Skin epidermis (tissue), 12 donors: Measurements from ENCODE around the gene USP32.
"Not testable (repeated sequence)": the region's sequence is repeated elsewhere in the genome, so short reads cannot be mapped to it uniquely, and the experiment has no call there.

Experiments
- H3K27ac ChIP-seq, 21 experiments: fragments of 200-600 bp; sonication (generic) in 11 of 21; one replicate each; pipeline ENCODE4 v1.5.0; 2020; ENCODE audit warnings: mild to moderate bottlenecking in 3 of 21, inconsistent platforms in 2 of 21, moderate library complexity in 2 of 21
- H3K4me3 ChIP-seq, 7 experiments: fragments of 200-600 bp; sonication (generic) in 2 of 7; one replicate each; pipeline ENCODE4 v1.5.0; 2020; ENCODE audit warnings: inconsistent platforms in 2 of 7, mild to moderate bottlenecking in 2 of 7, moderate library complexity in 1 of 7

The USP32 gene

DNA sequence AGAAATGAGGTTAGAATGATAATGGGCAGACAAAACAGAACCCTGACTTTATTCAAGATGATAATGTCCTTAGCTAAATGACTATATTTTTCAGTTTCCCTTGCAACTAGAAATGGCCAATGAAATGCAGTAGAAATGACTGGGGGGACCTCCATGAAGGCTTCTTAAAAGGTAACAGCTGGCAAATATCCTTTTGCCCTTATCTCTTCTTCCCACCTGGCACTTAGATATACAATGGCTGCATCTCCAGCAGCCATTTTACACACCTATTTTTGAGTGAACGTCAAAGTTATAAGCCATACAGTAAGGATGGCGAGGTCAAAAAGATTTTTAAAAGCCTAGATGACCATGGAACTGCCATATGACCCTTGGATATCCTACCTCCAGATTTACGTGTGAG is 39.9 kb downstream of the USP32 start:
- Histone ChIP-seq H3K4me3 (no peak overlapping the region), H3K27ac (no peak overlapping the region)

- Histone ChIP-seq H3K4me3 (no peak overlapping the region), H3K27ac (no peak overlapping the region)
These were observed 40.8 kb downstream of the USP32 start for GRCh38 chr17:60351012-60351695.

GRCh38 chr17:60348616-60349015 is 43.3 kb downstream of the USP32 start:
- Histone ChIP-seq H3K4me3 (no peak overlapping the region), H3K27ac (no peak overlapping the region)

DNA sequence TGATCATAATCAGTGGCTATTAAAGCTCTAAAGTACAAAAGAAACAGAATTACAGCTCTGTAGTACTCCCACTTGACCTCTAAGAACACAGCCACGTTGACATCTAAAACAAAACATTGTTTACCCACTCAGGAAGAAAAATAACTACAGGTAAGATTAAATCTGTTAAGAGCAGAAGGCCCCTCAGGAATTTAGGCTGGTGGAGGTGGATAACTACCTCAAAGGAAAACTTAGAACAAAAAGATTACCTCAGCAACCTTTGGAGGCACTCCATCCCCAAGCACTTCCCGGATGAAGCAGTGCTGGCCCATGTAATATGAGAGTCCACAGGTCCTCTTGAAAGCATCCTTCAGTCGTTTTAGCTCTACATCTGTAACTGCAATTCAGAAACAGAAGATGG is 46.7 kb downstream of the USP32 start:
- H3K27ac ChIP-seq: no peak overlapping the region
- H3K4me3 ChIP-seq: no peak overlapping the region

DNA sequence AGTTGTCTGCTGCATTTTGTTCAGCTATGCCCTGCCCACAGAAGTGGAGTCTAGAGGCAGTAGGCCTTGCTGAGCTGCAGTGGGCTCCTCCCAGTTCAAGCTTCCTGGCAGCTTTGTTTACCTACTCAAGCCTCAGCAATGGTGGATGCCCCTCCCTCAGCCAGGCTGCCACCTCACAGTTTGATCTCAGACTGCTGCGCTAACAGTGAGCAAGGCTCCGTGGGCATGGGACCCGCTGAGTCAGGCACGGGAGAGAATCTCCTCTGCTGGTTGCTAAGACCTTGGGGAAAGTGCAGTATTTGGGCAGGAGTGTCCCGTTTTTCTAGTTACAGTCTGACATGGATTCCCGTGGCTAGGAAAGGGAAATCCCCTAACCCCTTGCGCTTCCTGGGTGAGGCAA is 49.4 kb downstream of the USP32 start:
- Histone ChIP-seq H3K4me3 (peak overlapping the region in 1 of 7 experiments; percentile 2), H3K27ac (peak overlapping the region in 7 of 21 experiments; percentile 21 to 67 (median 50))

- H3K4me3 ChIP-seq: no peak overlapping the region
- no peak overlapping the region for H3K27ac ChIP-seq
These were observed 56.6 kb downstream of the USP32 start for GRCh38 chr17:60335289-60335688.

GRCh38 chr17:60333628-60334031 is 58.3 kb downstream of the USP32 start:
- Histone ChIP-seq H3K4me3 (no peak overlapping the region), H3K27ac (peak overlapping the region in 2 of 21 experiments; percentile 6 to 49)

DNA sequence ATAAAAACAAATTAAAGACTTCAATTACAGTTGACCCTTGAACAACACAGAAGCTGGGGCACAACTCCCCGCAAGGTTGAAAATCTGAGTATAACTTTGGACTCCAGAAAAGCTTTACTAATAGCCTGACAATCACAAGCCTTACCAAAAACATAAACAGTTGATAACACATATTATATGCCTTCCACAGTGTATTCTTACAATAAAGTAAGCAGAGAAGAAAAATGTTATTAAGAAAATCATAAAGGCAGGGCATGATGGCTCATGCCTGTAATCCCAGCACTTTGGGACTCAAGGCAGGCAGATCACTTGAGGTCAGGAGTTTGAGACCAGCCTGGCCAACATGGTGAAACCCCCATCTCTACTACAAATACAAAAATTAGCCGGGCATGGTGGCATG is 58.9 kb downstream of the USP32 start:
- H3K4me3 ChIP-seq: not testable (repeated sequence)
- peak overlapping the region in 2 of 21 experiments; percentile 6 to 49 for H3K27ac ChIP-seq

DNA sequence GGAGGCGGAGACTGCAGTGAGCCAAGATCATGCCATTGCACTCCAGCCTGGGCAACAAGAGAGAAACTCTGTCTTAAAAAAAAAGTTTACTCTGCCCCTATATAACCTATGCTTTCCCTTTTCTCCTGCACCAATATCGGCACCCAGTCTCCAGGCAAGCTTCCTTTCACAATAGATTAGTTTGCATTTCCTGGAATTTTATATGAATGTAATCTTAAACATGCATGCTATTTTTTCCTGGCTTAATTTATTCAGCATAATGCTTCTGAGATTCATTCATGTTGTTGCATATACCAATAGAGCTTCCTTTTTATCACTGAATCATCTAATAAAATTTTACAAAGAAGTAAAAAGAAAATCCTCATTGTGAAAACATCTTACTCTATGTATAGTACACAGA is 59.4 kb downstream of the USP32 start:
- Histone ChIP-seq H3K4me3 (no peak overlapping the region), H3K27ac (no peak overlapping the region)

DNA sequence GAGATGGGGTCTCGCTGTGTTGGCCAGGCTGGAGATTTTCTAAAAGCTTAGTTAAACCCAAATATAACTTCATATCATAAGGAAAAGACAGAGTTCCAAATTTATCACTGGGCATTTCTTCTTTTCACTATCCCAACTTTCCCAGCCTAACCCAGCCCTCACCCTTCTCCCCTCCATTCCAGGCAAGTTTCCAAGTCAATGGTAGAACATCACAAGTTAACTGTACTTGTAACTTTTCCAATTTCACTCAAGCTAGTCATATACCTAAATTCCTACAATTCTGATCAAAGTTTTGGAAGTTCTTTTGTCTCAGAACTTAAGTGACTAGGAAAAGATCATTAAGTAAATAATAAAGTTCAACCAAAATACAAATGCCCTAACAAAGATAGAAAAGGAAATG is 61.2 kb downstream of the USP32 start:
- Histone ChIP-seq H3K4me3 (no peak overlapping the region), H3K27ac (no peak overlapping the region)

GRCh38 chr17:60328679-60329078 is 63.3 kb downstream of the USP32 start:
- no peak overlapping the region for H3K27ac ChIP-seq
- no peak overlapping the region for H3K4me3 ChIP-seq

DNA sequence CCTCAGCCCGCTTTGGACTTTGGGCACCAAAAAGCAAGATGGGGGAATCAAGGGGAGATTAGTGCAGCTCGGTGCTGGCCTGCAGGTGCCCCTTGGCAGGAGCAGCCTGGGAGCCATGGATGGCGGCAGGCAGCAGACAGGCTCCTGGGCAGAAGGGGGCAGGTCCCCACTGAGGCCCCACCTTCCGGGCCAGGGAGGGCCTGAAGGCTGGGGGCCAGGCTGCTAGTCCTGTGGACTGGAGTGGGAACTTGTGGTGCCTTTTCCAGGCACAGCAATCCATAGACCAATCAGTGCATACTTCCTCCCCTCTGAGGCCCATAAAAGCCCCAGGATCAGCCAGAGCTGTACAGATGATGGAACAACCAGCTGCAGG is 64.0 kb downstream of the USP32 start:
- no peak overlapping the region for H3K4me3 ChIP-seq
- no peak overlapping the region for H3K27ac ChIP-seq

DNA sequence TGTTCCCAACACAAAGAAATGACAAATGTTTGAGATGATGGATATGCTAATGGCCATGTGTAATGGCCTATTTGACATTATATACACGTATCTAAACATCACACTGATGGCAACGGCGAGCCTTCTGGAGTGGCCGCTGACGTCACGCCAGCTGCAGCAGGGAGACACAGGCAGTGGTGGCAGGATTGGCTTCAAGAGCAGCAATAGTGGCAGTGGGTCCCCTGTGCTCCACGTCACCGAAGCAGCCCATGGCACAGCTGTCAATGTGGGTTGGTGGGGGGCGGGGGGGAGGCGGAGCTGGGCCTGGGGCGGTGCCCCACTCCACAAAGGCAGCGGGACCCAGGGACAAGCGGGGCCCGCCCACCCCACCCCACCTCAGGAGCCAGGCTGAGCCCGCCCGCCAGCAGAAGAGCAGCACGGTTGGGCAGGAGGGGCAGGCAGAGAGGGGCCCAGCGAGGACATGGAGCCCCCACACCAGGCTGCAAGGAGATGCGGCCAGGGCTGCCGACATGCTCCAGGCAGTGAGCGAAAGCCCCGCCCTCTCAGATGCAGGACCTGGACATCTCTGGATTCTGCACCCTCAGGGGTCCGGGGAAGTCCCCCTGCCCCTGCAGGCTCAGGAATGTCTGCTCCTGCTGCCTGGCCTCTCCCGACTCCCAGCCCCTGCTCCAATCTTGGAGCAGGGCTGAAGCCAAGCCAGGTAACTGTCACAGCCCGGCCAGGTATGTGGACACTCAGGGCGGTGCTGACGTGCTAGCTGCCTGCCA is 64.6 kb downstream of the USP32 start:
- Histone ChIP-seq H3K4me3 (no peak overlapping the region), H3K27ac (no peak overlapping the region)

DNA sequence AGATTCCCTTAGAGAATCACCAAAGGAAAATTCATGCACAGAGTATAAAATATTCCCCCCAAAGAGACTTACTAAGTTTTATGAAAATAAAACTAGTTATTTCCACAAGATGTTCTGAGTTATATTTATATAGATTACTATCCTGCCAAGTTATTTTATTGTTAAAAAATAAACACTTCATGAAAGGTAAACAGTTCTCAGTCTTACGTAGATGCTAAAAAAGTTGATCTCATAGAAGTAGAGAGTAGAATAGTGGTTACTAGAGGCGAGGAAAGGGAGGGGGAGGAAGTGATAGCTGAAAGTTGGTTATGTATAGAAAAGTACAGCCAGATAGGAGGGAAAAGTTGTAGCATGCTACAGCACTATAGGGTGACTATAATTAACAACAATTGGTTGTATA is 65.2 kb downstream of the USP32 start:
- H3K4me3 ChIP-seq: no peak overlapping the region
- H3K27ac ChIP-seq: no peak overlapping the region

GRCh38 chr17:60325730-60326524 is 66.0 kb downstream of the USP32 start:
- Histone ChIP-seq H3K27ac (no peak overlapping the region), H3K4me3 (no peak overlapping the region)

DNA sequence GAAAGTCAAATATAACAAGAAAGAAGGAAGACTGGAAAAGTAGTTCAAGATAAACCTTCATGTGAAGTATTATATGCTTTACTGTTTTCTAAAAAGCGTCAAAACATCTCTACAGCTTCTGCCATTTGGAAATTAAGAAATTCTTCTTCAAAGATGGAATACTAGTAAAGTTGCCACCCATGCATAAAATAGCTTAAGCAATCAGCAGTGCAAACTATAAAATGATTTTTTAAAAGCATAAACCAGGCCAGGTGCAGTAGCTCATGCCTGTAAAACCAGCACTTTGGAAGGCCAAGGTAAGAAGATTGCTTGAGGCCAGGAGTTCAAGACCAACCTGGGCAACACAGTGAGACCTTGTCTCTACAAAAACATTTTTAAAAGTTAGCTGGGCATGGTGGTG is 68.2 kb downstream of the USP32 start:
- Histone ChIP-seq H3K27ac (no peak overlapping the region), H3K4me3 (no peak overlapping the region)

GRCh38 chr17:60322056-60322387 is 69.9 kb downstream of the USP32 start:
- H3K4me3 ChIP-seq: no peak overlapping the region
- no peak overlapping the region for H3K27ac ChIP-seq

- no peak overlapping the region for H3K27ac ChIP-seq
- no peak overlapping the region for H3K4me3 ChIP-seq
These were observed 70.4 kb downstream of the USP32 start for GRCh38 chr17:60321336-60322055.

DNA sequence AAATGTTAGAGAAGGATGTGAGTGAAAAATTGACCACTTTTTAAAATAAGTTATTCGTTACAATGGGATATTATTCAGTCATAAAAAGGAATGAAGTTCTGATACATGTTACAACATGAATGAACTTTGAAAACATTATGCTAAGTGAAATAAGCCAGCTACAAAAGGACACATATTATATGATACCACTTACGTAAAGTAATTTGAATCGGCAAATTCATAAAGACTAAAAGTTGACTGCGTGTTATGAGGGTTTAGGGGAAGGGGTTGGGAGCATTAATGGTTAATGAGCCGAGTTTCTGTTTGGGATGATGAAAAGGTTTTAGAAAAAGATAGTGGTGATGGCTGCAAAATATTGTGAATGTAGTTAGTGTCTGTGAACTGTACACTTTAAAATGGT is 73.1 kb downstream of the USP32 start:
- H3K4me3 ChIP-seq: no peak overlapping the region
- H3K27ac ChIP-seq: no peak overlapping the region

GRCh38 chr17:60318326-60318725 is 73.6 kb downstream of the USP32 start:
- Histone ChIP-seq H3K27ac (no peak overlapping the region), H3K4me3 (no peak overlapping the region)
